HG03460 (cell line): ENCODE results near the gene COL4A1.

ENCODE experiments used
- ATAC-seq: cut with Tn5 transposase; IDR thresholded peaks from one replicate; pipeline ENCODE4 v1.9.1; 2021; ENCODE audit not compliant: unreplicated experiment

COL4A1 gene

DNA sequence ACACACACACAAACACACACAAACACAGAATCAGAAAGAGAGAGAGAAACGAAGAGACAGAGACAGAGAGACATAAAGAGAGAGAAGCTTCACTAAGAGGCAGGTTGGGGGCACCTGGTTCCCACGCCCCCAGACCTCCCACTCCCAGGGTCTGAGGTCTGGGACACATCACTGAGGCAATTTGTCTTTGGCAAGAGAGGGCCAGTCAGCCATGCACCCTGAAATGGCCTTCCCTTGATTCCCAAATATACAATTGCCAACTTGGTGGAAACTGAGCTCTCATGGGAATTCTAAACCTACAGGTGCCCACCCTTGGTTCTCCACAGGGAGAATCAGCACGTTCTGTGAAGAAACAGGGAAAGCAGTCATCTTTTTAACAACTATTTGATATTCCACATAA, 79.5 kb downstream of the COL4A1 start:
- no peak for ATAC-seq

DNA sequence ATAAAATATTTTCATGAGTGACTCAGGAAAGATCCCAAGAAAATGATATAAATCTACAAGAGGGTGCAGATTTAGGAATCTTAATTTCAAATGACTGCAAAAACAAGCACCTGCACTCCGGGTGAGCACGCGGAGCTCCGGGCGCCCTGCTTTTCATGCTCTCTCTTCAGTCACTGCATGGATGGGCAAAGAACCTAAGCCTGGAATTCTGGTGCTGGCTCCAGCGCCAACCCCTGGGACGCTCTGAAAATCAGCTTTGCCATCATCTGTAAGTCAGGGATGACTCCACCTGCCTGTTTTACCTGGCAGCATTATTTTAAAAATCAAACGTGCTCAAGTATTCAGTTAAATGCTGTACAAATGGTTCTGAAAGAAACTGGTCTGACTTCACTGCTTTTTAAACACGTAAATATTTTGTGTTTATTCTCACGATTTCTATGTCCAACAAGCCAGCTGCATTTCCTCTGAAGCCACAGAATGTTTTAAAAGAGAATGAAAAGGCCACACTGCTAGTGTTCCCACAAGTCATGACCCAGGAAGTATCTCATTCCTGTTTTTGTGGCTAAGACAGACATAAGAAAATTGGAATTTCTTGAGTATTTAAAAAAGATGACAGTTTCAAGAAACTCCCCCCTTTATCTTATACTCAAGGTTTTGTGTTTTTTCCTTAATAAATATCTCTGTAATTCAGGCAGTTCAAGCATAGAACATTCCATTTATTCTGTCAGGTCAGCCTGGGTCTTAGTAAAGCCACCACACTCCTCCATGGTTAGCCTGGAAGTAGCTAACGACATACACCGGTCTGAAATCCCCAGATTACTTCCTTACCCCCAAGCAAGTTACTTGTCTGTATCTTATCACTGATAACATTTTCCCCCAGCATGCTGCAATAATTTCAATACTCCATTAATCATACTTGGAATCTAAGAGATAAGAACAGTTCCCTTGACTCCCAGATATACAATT, 81.1 kb downstream of the COL4A1 start:
- no peak for ATAC-seq

DNA sequence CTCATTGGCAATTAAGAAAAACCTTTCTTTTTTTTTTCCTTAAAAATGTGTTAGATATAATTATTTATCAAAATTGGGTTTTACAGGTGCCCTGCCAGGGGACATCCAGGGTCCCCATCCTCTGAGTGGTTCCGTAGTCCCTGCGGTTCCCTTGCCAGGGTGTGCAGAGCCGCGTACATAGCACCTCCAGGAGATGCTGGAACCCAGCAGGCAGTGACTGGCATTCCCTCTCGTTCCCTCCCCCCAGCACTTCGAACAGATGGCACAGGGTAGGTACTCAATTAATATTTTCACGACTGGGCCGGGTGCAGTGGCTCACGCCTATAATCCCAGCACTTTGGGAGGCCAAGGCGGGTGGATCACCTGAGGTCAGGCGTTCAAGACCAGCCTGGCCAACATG, 82.0 kb downstream of the COL4A1 start:
- ATAC-seq: no peak

DNA sequence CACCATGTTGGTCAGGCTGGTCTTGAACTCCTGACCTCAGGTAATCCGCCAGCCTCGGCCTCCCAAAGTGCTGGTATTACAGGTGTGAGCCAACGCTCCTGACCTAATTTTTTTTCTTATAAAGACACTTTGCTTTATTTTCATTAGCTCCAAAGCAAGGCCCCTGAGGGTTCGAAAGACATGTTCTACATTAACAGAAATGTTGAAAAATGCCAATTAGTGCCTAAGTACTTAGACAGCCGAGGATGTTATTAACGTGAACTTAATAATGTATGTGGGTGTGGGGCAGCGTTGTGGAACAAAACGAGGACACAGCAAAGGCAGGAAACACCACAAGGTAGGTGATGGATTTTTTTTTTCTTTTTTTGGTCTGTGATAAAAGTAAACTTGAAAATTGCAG, 82.4 kb downstream of the COL4A1 start:
- no peak for ATAC-seq

DNA sequence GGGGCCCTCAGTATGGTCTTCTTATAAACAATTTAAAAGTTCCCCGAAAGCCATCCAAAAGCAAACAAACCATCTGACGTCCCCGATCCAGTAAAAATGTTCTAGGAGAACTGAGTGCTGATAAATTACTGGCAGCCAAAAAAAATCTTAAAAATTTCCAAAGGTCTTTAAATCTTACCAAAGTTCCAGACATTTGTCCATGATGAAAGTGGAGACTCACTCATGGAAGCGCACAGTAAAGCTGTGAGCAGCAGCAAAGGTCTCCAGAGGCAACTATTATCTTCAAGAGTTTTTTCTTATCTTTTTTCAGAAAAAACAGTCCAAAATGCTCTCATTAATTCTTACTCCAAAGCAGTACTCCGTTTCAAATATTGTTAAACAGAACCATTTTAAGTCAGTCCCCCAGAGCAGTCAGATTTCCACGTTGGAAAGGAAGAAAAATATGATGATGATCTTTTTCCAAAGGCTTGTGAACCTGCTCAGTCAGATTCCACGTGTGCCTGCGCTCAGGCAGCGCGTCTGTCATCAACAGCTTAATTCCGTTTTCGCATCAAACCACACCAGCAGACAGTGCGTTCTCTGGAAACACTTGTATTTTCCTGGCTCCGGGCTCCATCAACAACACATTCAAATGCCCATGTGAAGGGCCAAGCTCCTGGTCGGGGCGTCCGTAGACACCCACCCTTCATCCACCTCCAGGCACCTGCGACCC, 85.4 kb downstream of the COL4A1 start:
- no peak for ATAC-seq

DNA sequence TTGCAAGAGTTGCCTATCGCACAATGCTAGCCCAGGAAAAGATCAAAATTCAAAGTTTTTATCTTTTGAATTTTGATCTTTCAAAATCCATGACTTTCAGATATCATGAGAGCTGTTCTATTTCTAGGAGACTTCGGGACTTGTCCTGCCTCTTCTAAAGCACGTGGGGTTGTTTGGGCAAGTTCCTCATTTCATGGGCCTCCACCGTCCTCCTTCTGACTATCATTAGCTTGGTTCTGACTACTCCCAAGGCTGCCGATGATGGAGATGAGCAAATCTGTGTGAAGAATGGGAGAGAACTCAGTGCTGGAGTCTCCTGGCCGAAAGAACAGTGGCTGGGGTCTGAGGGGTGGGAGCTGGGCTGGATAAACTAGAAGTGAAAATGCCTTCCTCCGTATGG, 86.5 kb downstream of the COL4A1 start:
- ATAC-seq: no peak

DNA sequence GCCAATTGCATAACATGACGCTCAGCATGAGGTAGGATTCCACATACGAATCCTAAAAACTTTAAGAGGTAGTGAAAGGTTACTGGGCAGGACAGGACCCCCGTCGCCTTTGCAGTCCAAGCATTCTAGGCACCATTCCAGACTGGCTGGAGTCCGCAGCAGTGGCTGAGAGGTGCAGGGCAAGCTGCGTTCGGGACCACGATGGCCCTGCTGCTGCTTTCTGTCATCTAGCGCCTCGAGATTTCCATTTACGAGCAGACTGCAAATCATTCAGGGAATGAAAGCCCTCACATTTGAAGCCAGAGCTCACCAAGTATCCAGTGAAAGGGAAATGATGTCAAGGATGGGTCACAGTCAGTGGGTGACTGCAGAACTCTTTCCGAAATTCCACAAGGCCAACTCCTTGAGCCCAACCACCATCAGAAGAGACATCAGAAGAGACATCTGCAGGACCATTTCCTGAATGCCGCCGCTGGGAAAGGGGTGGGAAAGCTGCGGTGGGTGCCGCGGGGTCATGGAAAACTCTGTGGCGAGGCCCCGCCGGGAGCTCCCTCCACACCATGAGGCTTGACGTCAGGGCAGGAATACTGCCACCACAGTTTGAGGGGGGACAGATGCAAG, 88.3 kb downstream of the COL4A1 start:
- no peak for ATAC-seq

DNA sequence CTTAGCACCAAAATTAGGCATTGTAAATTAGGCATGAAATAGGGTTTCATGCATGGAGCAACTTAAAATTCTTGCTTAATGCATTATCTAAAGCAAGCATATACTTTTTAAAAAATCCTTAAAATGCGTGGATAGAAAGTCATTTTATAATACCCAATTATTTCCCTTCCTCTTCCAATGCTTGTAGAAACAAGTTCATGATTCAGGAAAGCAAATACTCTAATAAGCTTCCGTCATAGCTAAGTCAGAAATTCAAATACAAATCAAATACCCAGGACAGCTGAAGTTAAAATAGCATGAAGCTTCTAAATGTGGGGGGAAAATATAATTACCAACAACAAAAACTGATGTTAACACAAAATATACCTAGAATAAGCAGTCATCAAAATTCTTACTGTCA, 89.1 kb downstream of the COL4A1 start:
- ATAC-seq: no peak

DNA sequence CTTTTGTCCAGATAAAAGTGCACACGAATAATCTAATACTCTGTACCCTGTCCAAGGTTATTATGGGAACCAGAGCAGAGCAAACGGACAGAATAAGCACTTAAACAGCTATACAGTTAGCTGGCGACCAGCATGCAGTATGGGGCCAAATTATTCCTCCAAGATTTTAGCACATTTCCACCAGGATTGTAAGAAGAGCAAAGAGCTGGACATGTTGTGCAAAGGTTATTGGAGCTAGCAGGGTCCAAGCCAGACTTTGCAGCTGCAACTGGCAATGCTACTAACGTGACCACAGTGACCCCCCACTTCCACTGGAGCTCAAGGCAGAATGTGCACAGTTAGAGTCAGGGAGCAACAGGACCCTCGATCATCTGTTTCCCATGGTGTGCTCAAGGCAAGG, 89.9 kb downstream of the COL4A1 start:
- no peak for ATAC-seq

DNA sequence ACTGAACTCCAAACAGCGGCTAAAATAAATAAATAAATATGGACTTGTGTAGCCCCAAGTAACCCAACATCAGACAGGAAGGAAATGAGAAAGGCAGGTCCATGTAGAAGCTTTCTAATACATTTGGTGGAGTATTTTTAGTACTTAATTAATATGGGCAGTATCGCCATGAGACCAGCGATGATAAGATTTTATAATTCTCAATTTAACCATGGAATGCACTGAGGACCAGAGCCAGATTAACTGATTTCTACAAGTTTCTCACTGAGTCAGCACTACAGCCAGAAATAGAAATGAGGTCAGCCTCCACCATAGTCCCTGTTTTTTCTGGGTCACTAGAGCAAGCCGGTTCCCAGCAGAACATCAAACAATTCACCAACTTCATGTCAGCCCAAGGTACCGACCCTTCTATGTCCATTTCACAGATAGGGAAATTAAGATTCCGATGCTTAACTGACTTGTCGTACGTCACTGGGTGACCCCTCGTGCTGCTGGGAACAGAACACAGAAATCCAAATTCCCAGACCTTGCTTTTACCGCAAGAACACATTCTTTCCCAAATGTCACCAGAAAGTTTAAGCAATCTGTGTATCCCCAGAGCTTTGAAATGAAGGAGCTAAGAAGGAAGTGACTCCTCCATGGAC, 90.4 kb downstream of the COL4A1 start:
- ATAC-seq: no peak

DNA sequence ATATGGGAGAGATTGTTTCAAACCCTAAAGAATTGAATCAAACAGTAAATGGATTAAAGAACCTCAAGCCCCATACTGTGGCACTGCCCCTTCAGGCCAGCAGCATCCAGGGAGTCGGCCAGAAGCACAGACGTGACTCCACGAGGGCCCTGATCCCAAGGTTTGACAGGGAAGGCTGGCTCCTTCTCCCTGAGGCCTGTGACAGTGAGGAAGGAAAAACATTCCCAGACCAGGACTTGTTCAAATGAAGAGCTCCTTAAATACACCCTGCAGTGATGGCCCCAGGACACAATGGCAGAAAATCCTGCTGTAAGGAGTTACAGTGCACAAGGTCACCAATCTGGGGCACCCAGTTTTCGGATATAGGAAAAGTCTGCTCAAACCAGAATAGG, 91.0 kb downstream of the COL4A1 start:
- no peak for ATAC-seq

DNA sequence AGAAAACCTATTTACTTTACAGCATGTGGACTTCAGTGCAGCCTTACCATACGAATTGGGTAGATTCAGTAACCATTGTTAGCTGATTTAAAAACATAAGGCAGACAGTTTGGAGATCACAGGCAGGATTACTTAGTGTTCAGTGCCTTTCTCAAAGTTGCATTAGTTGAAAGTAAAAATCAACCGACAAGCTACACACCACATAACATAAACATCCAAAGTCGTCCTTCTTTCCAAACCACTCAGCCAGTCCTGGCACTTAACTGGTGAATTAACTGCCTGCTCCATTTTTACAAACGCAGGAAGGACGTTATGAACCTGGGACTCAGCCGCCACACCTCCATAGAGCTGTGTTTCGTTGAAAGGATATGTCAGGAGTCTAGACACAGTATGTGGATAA, 91.4 kb downstream of the COL4A1 start:
- no peak for ATAC-seq

DNA sequence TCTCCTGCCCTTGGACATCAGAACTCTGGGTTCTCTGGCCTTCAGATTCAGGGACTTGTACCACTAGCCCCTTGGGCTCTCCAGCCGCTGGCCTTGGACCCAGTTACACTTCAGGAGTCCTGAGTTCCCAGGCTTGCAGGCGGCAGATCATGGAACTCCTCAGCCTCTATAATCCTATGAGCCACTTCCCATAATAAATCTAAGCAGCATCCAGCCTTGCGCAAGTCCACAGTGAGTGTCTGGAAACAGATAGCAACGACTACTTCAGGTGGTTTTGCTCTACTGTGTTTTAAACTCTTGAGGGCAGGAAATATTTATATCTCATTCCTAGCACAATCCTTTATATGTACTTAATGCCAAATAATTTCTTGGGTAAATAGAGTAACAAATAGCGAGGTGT, 92.3 kb downstream of the COL4A1 start:
- no peak for ATAC-seq

DNA sequence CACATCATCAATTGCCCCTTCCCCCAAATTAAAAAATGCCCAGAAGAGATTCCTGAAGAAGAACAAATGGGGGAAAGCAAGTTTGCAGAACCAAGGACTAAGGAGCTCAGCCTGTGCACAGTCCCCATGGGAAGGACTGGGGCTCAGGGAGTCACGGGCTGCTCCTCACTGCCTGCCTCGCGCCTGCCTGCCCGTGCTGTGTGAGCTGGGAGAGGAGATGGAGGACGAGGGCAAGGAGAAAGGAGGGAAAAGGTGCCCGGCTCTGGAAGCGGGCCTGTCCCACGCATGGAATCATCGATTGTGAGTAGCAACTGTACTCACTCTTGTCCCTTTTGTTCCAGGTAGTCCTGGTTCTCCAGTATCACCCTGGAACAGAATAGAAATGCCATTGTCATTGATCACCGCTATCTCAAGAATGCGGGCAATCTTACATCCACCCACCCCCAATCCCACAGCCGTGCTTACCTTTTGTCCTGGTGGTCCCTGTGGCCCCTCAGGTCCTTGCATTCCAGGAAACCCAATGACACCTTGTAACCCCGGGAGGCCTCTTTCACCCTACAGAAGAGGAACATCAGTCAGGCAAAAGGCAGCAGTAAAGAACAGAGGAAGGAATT, 93.4 kb downstream of the COL4A1 start:
- no peak for ATAC-seq

DNA sequence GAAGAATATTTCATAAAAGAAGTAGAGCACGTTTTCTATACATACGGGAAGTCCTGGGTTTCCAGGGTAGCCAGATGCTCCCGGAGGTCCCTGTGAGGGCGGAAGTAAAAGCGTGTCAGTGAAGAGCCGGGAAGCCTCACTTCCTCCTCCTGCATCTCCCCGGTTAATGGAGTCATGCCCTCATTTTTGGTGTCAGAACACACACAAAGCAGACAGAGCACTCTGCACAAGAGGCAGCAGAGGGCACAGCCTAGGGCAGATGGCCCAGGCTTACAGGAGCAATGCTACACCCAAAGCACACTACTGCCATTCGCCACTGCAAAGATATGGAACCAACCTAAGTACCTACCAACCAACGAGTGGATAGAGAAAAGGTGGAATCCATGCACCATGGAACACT, 94.4 kb downstream of the COL4A1 start:
- ATAC-seq: no peak

DNA sequence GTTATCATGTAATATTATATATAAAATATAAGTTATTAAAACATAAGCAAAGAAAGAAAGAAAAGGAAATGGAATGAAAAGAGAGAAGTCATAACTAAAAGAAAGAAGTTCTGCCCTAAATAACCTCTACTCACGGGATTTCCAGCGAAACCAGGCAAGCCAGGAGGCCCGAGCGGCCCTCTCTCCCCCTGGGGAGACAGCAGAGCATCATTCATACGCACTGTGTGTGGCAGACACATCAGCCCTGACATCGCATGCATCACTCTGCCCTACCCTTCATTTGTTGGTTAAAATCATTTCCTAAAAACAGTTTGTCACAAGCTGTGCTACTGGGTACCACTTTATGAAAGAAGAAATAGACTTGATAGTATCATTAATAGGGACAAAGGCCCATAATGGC, 95.2 kb downstream of the COL4A1 start:
- ATAC-seq: no peak

DNA sequence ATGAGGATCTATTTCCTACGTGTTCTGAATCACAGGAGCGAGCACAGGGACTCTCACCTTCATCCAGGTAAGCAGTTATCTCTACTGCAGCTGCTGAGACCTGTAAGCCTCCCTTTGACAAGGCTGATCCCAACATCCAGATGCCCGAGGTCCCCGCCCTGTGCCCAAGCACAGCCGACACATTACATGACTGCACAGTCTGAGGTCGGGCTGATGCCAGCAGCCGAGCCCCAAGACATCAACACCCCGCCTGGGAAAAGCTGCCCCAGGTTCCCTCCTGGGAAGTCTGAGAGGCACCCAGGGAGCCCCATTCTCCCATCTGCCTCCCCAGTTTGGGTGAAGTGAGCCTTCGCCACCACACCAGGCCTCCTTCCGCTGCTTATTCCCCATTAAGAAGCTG, 95.9 kb downstream of the COL4A1 start:
- ATAC-seq: no peak

DNA sequence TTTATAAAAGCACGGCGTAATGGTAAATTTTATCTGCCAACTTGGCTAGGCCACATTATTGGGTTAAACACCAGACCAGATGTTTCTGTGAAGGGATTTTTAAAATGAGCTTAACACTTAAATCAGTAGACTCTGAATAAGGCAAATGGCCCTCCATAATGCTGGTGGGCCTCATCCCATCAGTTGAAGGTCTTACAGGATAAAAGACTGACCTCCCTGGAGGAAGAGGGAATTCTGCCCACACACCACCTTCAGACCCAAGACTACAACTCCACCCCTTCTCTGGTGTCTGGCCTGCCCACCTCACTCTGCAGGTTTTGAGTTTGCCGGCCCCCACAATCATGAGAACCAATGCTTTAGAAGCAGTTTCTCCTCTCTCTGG, 96.4 kb downstream of the COL4A1 start:
- ATAC-seq: no peak

DNA sequence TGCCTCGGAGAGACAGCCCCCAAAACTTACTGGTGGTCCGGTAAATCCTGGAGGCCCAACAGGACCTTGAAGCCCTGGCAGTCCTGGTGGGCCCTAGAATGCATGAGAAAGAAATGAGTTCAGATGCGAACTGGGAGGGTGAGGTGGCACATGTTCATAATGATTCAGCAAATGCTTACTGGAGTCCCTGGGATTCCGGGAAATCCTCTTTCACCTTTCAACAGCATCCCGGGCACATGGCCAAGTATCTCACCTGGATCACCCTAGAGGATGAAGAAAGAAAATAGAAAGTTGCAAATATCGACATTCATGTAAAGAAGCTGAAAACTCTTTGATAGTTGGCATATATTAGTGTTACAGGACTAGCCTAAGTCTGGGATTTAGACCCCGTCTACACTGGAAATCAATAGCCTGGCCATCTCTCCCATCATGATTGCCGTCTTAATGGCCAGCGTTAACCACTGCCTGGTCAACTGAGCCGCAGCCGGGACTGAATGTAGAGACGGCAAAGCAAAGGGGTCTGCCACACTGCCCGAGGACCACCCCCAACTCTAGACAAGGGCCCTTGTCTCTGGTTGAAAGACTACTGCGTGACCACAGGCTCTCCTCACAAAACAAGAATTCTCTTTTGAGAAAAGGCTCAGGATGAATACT, 96.9 kb downstream of the COL4A1 start:
- ATAC-seq: no peak

DNA sequence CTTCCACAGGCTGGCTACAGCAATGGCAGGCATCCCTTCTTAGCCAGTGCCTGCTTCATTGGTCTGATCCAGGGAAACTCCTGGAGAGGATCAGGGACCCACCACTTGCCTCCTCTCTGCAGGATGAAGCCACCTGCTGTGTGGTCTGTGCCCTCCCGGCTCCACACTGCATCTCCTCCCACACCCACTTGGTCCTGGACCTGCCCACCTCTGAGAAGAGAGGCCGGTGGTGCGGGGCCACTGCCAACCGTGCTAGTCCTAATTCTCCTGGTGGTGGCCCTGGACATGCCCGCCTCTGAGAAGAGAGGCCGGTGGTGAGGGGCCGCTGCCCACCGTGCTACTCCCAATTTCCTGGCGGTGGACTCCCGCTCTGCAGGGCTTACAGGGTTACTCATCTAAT, 98.8 kb downstream of the COL4A1 start:
- ATAC-seq: no peak

DNA sequence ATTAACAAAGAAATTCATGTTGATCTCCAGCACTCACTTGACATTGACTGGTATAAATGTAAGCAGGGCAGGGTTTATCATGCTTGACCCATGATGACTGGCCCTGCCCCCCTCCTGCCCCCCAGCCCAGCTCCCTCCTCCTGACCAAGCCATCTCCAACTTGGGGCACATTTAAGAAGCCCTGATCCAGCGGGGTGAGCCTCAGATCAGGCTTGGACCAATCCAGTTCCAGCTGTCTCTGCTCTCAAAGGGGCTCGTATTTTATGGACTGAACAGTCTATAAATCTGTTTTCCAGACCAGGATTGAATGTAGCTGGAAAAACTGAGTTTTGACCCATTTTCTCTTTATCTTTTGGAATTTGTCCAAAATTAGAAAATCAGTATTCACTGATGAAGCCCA, 100.0 kb downstream of the COL4A1 start:
- no peak for ATAC-seq
